DMS53 treated with DMSO at 0.1 percent for 48 hours (cell line): Measurements from ENCODE around the gene FOS.
"Not testable (repeated sequence)": the region's sequence is repeated elsewhere in the genome, so short reads cannot be mapped to it uniquely, and the experiment has no call there.

ENCODE experiments used
- DNase-seq: peaks from one replicate; lab custom pipeline; 2025; ENCODE audit not compliant: unreplicated experiment; lab: John Stamatoyannopoulos, UW

Gene FOS

GRCh38 chr14:75275598-75275997 is 3.0 kb upstream of the FOS start:
- no peak for DNase-seq

DNA sequence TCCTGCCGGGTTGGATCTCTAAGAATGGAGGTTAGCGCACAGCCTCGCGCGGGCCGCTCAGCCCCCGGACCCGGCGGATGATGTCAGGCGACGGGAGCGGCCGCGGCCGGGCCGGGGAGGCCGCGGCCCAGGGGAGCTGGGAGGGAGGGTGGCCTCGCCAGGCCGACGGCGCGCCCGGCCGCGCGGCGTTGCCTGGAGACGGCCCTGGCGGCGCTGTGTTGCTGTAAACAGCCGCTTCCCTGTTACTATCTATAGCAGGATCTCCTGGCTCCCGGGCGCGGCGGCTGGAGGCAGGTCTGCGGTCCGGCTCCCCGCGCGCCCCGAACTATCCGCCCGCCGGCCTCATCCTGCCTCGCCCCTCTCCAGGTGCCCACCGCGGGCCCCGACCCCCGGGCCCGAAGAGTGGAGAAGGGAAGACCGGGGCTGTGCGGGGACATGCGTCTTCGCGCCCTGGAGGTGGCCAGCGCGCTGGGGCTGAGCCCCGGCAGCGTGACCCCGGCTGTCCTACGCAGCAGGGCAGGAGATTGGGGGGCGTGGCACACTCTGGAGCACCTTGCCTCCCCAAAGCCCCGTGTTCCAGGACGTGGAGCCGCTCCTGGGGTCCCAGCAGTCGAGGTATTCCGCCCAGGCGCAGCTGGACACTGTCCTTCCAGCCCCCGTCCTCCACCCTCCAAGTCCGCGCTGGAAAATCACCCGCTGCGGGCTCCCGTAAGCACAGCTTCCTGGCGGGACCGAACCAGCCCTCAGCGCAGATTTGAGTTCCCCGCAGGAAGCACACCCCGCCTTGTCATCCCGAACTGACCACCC is 1.4 kb upstream of the FOS start:
- peak; percentile 53 for DNase-seq

- peak; percentile 53 for DNase-seq
These were observed 710 bp upstream of the FOS start for GRCh38 chr14:75277815-75278421.

DNA sequence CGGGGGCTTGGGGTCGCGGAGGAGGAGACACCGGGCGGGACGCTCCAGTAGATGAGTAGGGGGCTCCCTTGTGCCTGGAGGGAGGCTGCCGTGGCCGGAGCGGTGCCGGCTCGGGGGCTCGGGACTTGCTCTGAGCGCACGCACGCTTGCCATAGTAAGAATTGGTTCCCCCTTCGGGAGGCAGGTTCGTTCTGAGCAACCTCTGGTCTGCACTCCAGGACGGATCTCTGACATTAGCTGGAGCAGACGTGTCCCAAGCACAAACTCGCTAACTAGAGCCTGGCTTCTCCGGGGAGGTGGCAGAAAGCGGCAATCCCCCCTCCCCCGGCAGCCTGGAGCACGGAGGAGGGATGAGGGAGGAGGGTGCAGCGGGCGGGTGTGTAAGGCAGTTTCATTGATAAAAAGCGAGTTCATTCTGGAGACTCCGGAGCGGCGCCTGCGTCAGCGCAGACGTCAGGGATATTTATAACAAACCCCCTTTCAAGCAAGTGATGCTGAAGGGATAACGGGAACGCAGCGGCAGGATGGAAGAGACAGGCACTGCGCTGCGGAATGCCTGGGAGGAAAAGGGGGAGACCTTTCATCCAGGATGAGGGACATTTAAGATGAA is 630 bp downstream of the FOS start:
- DNase-seq = no peak

DNA sequence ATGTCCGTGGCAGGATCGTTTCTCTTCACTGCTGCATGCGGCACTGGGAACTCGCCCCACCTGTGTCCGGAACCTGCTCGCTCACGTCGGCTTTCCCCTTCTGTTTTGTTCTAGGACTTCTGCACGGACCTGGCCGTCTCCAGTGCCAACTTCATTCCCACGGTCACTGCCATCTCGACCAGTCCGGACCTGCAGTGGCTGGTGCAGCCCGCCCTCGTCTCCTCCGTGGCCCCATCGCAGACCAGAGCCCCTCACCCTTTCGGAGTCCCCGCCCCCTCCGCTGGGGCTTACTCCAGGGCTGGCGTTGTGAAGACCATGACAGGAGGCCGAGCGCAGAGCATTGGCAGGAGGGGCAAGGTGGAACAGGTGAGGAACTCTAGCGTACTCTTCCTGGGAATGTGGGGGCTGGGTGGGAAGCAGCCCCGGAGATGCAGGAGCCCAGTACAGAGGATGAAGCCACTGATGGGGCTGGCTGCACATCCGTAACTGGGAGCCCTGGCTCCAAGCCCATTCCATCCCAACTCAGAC is 1.2 kb downstream of the FOS start:
- no peak for DNase-seq

- no peak for DNase-seq
These were observed 1.7 kb downstream of the FOS start for GRCh38 chr14:75280291-75280830.

DNA sequence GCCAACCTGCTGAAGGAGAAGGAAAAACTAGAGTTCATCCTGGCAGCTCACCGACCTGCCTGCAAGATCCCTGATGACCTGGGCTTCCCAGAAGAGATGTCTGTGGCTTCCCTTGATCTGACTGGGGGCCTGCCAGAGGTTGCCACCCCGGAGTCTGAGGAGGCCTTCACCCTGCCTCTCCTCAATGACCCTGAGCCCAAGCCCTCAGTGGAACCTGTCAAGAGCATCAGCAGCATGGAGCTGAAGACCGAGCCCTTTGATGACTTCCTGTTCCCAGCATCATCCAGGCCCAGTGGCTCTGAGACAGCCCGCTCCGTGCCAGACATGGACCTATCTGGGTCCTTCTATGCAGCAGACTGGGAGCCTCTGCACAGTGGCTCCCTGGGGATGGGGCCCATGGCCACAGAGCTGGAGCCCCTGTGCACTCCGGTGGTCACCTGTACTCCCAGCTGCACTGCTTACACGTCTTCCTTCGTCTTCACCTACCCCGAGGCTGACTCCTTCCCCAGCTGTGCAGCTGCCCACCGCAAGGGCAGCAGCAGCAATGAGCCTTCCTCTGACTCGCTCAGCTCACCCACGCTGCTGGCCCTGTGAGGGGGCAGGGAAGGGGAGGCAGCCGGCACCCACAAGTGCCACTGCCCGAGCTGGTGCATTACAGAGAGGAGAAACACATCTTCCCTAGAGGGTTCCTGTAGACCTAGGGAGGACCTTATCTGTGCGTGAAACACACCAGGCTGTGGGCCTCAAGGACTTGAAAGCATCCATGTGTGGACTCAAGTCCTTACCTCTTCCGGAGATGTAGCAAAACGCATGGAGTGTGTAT is 2.4 kb downstream of the FOS start:
- DNase-seq = no peak

- no peak for DNase-seq
These were observed 3.0 kb downstream of the FOS start for GRCh38 chr14:75281654-75282019.

DNA sequence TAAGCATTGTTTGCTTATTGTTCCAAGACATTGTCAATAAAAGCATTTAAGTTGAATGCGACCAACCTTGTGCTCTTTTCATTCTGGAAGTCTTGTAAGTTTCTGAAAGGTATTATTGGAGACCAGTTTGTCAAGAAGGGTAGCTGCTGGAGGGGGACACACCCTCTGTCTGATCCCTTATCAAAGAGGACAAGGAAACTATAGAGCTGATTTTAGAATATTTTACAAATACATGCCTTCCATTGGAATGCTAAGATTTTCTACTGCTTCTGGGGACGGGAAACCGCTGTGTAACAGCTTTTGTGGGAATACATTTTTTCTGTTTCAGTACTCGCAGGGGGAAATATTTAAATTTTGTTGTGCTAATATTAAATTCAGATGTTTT is 3.5 kb downstream of the FOS start:
- no peak for DNase-seq

DNA sequence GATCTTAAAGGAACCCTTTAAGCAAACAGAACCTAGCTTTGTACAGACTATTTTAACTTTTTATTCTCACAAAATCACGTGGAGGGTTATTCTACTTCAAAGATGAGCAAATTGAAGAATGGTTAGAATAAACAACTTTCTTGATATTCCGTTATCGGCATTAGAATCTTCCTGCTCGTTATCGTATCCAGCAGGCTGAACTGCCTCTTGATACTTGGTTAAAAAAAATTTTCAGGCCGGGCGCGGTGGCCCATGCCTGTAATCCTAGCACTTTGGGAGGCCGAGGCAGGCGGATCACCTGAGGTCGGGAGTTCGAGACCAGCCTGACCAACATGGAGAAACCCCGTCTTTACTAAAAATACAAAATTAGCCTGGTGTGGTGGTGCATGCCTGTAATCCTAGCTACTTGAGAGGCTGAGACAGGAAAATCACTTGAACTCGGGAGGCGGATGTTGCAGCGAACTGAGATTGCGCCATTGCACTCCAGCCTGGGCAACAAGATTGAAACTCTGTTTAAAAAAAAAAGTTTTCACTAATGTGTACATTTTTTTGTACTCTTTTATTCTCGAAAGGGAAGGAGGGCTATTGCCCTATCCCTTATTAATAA is 4.0 kb downstream of the FOS start:
- not testable (repeated sequence) for DNase-seq

GRCh38 chr14:75283162-75283832 is 4.7 kb downstream of the FOS start:
- DNase-seq = no peak

- DNase-seq = no peak
These were observed 5.4 kb downstream of the FOS start for GRCh38 chr14:75283833-75284563.

GRCh38 chr14:75285331-75285730 is 6.7 kb downstream of the FOS start:
- DNase-seq = no peak

- DNase-seq = no peak
These were observed 7.7 kb downstream of the FOS start for GRCh38 chr14:75286313-75286712.

GRCh38 chr14:75289840-75290388 is 11.3 kb downstream of the FOS start:
- no peak for DNase-seq

- no peak for DNase-seq
These were observed 12.2 kb downstream of the FOS start for GRCh38 chr14:75290851-75291250.

DNA sequence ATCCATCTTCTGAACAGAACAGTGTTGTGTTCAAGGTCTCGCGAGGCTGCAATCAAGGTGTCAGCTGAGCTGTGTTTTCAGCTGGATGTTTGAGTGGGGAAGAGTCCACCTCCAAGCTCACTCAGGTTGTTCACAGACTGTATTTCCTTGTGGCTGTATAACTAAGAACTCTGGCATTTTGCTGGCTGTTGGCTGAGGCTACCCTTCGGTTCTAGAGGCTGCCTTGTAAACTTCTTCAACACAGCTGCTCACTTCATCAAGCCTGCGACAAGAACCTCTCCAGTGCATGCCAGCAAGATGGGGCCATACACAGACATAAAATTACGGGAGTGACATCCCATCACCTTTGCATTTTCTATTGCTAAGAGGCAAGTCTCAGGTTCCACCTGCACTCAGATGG is 12.7 kb downstream of the FOS start:
- DNase-seq = no peak

- DNase-seq = no peak
These were observed 13.5 kb downstream of the FOS start for GRCh38 chr14:75292101-75292563.

DNA sequence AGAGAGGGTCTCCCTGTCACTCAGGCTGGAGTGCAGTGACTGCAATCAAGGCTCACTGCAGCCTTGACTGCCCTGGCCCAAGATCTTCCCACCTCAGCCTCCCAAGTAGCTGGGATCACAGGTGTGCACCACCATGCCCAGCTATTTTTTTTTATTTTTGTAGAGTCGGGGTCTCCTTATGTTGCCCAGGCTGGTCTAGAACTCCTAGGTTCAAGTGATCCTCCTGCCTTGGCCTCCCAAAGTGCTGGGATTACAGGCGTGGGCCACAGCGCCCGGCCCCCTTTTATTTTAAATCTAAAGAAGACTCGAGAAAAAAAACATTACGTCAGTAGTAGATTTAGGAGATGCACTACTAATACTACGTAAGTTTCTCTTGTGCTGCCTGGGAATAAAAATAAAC is 14.3 kb downstream of the FOS start:
- no peak for DNase-seq
